Neural progenitor cell (in vitro differentiated cells): ENCODE data around the gene SLC2A14.

Source experiments
- CTCF ChIP-seq: fragments of 200-600 bp; sonication (generic); IDR thresholded peaks from 2 replicates; pipeline ENCODE4 v1.5.1; 2017; ENCODE audit warnings: antibody characterized with exemption, mild to moderate bottlenecking
- EZH2 ChIP-seq: fragments of 200-600 bp; sonication (generic); IDR thresholded peaks from 2 replicates; pipeline ENCODE4 v1.6.1; 2017; ENCODE audit warnings: antibody characterized with exemption, mild to moderate bottlenecking, moderate library complexity

DNA sequence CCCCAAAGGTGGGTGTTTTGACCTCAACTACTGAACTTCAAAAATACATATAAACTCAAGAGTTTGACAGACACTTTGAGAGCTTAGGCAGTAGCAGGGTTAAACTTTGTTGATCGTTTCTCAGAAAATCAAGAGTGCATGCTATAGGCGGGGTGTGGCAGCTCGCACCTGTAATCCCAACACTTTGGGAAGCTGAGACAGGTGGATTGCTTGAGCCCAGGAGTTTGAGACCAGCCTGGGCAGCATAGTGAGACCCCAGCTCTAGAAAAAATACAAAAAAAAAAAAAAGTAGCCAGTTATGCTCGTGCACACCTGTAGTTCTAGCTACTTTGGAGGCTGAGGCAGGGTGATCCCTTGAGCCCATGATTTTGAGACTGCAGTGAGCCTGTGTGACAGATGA lies 71.3 kb downstream of the SLC2A14 start:
- TF ChIP-seq CTCF, result no peak
- TF ChIP-seq EZH2, result no peak
